ENCODE measurements around the gene DPM3. TPM values are rescaled to one million over a fixed set of nuclear protein-coding genes. Genes with fewer than 3 reads are reported as not detected.
A peak's percentile ranks its signal among the peaks of the same experiment; 100 is the strongest.
"Not testable (repeated sequence)": the region's sequence is repeated elsewhere in the genome, so short reads cannot be mapped to it uniquely, and the experiment has no call there.

Gene DPM3
- total RNA-seq, 3 donors from 2014 or later: 28.2 to 39.2 (median 33.0) TPM

- Mint-ChIP-seq H3K36me3 (ENCODE audit: insufficient read depth) (peaks cover 14% of the 10 kb centered on the region), H3K4me3 (peak overlapping the region; percentile 95), H3K4me1 (ENCODE audit: low read depth) (peaks cover 48% of the 10 kb centered on the region), H3K9me3 (no peaks in the 10 kb centered on the region), H3K27me3 (ENCODE audit: low read depth) (peaks cover 3% of the 10 kb centered on the region)
- ATAC-seq (no peak), DNase-seq (no peak)
These were observed 30.5 kb upstream of the DPM3 start for GRCh38 chr1:155170806-155171205.

- Mint-ChIP-seq H3K36me3 (ENCODE audit: insufficient read depth) (peaks cover 14% of the 10 kb centered on the region), H3K4me3 (peak overlapping the region; percentile 31), H3K27me3 (ENCODE audit: low read depth) (peaks cover 3% of the 10 kb centered on the region), H3K9me3 (no peaks in the 10 kb centered on the region), H3K4me1 (ENCODE audit: low read depth) (peaks cover 48% of the 10 kb centered on the region)
- no peak for DNase-seq
- ATAC-seq: no peak
These were observed 29.9 kb upstream of the DPM3 start for GRCh38 chr1:155170101-155170785.

- no peak for DNase-seq
- ATAC-seq: no peak
- Mint-ChIP-seq H3K36me3 (ENCODE audit: insufficient read depth) (peaks cover 14% of the 10 kb centered on the region), H3K9me3 (no peaks in the 10 kb centered on the region), H3K27me3 (ENCODE audit: low read depth) (peaks cover 3% of the 10 kb centered on the region), H3K4me1 (ENCODE audit: low read depth) (peaks cover 42% of the 10 kb centered on the region), H3K4me3 (no peak overlapping the region)
These were observed 29.2 kb upstream of the DPM3 start for GRCh38 chr1:155169541-155169940.

GRCh38 chr1:155168456-155169210, 28.3 kb upstream of the DPM3 start:
- peaks cover 38% of the 10 kb centered on the region for H3K4me1 Mint-ChIP-seq (ENCODE audit: low read depth)
- H3K4me3 Mint-ChIP-seq: no peak overlapping the region
- peaks cover 3% of the 10 kb centered on the region for H3K27me3 Mint-ChIP-seq (ENCODE audit: low read depth)
- peaks cover 14% of the 10 kb centered on the region for H3K36me3 Mint-ChIP-seq (ENCODE audit: insufficient read depth)
- ATAC-seq: no peak
- no peak for DNase-seq
- no peaks in the 10 kb centered on the region for H3K9me3 Mint-ChIP-seq

GRCh38 chr1:155168105-155168445, 27.7 kb upstream of the DPM3 start:
- Mint-ChIP-seq H3K4me3 (peak overlapping the region; percentile 48), H3K4me1 (ENCODE audit: low read depth) (peaks cover 33% of the 10 kb centered on the region), H3K36me3 (ENCODE audit: insufficient read depth) (peaks cover 14% of the 10 kb centered on the region)
- not testable (repeated sequence) for H3K9me3 Mint-ChIP-seq; H3K27me3 Mint-ChIP-seq (ENCODE audit: low read depth); ATAC-seq; DNase-seq

- peaks cover 31% of the 10 kb centered on the region for H3K4me1 Mint-ChIP-seq (ENCODE audit: low read depth)
- peak overlapping the region; percentile 48 for H3K4me3 Mint-ChIP-seq
- peak; percentile 78 to 79 for ATAC-seq
- H3K9me3 Mint-ChIP-seq: no peaks in the 10 kb centered on the region
- H3K36me3 Mint-ChIP-seq (ENCODE audit: insufficient read depth): peaks cover 14% of the 10 kb centered on the region
- peak; percentile 86 for DNase-seq
- peaks cover 3% of the 10 kb centered on the region for H3K27me3 Mint-ChIP-seq (ENCODE audit: low read depth)
These were observed 27.1 kb upstream of the DPM3 start for GRCh38 chr1:155167166-155168104.

GRCh38 chr1:155166471-155167165, 26.3 kb upstream of the DPM3 start:
- Mint-ChIP-seq H3K9me3 (no peaks in the 10 kb centered on the region), H3K27me3 (ENCODE audit: low read depth) (peaks cover 3% of the 10 kb centered on the region), H3K4me1 (ENCODE audit: low read depth) (peaks cover 23% of the 10 kb centered on the region), H3K4me3 (no peak overlapping the region), H3K36me3 (ENCODE audit: insufficient read depth) (peaks cover 14% of the 10 kb centered on the region)
- ATAC-seq (no peak), DNase-seq (no peak)

- Mint-ChIP-seq H3K4me1 (ENCODE audit: low read depth) (peaks cover 18% of the 10 kb centered on the region), H3K9me3 (no peaks in the 10 kb centered on the region), H3K36me3 (ENCODE audit: insufficient read depth) (peaks cover 14% of the 10 kb centered on the region), H3K27me3 (ENCODE audit: low read depth) (peaks cover 3% of the 10 kb centered on the region), H3K4me3 (no peak overlapping the region)
- DNase-seq (no peak), ATAC-seq (no peak)
These were observed 25.7 kb upstream of the DPM3 start for GRCh38 chr1:155166051-155166470.

- H3K4me1 Mint-ChIP-seq (ENCODE audit: low read depth): peaks cover 15% of the 10 kb centered on the region
- not testable (repeated sequence) for H3K27me3 Mint-ChIP-seq (ENCODE audit: low read depth); H3K4me3 Mint-ChIP-seq; H3K9me3 Mint-ChIP-seq; DNase-seq; H3K36me3 Mint-ChIP-seq (ENCODE audit: insufficient read depth); ATAC-seq
These were observed 24.3 kb upstream of the DPM3 start for GRCh38 chr1:155164625-155165024.

GRCh38 chr1:155163785-155164184, 23.5 kb upstream of the DPM3 start:
- H3K36me3 Mint-ChIP-seq (ENCODE audit: insufficient read depth); H3K4me3 Mint-ChIP-seq; DNase-seq; ATAC-seq; H3K9me3 Mint-ChIP-seq; H3K27me3 Mint-ChIP-seq (ENCODE audit: low read depth): not testable (repeated sequence)
- peaks cover 12% of the 10 kb centered on the region for H3K4me1 Mint-ChIP-seq (ENCODE audit: low read depth)

GRCh38 chr1:155162631-155163030, 22.3 kb upstream of the DPM3 start:
- DNase-seq; H3K4me3 Mint-ChIP-seq; H3K9me3 Mint-ChIP-seq; H3K27me3 Mint-ChIP-seq (ENCODE audit: low read depth); H3K36me3 Mint-ChIP-seq (ENCODE audit: insufficient read depth); ATAC-seq; H3K4me1 Mint-ChIP-seq (ENCODE audit: low read depth): not testable (repeated sequence)

GRCh38 chr1:155160128-155160527, 19.8 kb upstream of the DPM3 start:
- DNase-seq (no peak), ATAC-seq (no peak)
- H3K4me1 Mint-ChIP-seq (ENCODE audit: low read depth): no peaks in the 10 kb centered on the region
- no peaks in the 10 kb centered on the region for H3K9me3 Mint-ChIP-seq
- no peaks in the 10 kb centered on the region for H3K36me3 Mint-ChIP-seq (ENCODE audit: insufficient read depth)
- H3K27me3 Mint-ChIP-seq (ENCODE audit: low read depth): no peaks in the 10 kb centered on the region
- H3K4me3 Mint-ChIP-seq: no peak overlapping the region

GRCh38 chr1:155158991-155159390, 18.7 kb upstream of the DPM3 start:
- H3K36me3 Mint-ChIP-seq (ENCODE audit: insufficient read depth): no peaks in the 10 kb centered on the region
- ATAC-seq: no peak
- no peaks in the 10 kb centered on the region for H3K27me3 Mint-ChIP-seq (ENCODE audit: low read depth)
- DNase-seq: no peak
- H3K4me3 Mint-ChIP-seq: no peak overlapping the region
- no peaks in the 10 kb centered on the region for H3K9me3 Mint-ChIP-seq
- H3K4me1 Mint-ChIP-seq (ENCODE audit: low read depth): no peaks in the 10 kb centered on the region
